Measurements from ENCODE around the gene MAML2.
A peak's percentile ranks its signal among the peaks of the same experiment; 100 is the strongest.

The MAML2 gene

DNA sequence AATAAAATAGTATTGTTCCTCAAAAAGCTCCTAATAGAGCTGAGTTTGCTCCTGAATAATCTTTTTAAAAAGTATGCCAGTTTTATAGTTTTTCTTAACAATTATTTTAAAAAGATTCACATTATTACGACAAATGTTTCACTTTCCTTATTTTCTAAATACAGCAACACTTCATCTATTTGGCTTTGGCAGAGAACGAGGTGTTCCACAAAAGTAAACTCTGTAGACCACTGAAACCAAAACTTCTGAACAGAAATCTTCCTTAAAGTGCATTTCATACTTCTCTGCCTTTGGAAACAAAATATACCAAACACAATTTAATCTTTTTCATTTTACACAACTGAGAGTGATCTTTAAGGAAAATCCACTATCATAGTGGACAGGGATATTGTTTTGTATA, 285.5 kb downstream of the MAML2 start:
- no peak for DNase-seq

- DNase-seq: no peak
Measured at GRCh38 chr11:96056576-96056975, 286.4 kb downstream of the MAML2 start.

DNA sequence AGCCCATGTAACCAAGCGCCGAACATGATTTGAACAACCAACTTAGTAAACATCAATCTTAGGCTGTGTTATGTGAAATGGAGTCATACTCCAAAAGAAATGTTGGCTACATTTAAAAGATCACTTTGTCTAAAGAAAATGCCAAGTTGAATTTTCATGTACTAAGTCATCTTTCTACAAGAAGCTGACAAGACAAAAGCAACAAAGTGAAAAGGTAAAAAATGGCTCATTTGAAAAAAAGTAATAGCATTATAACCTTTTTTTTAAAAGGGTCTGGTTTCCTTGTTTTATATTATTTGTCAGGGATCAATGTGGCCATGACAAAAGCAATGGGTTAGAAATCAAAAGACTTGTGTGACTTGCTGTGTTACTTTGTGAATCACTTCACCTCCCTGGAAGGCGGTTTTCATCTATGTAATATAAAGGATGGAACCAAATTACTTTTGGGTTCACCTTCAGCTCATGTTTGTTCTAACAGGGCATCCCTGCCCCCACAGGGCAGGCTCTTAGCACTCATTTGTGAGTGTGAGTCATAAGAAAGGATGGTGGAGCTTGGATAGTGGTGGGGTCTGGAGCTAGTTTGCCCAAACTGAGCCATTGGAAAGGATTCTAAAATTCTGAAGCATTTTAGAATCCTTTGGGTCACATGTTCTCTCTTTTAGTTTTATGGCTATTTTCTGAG, 287.1 kb downstream of the MAML2 start:
- DNase-seq: peak; percentile 83

DNA sequence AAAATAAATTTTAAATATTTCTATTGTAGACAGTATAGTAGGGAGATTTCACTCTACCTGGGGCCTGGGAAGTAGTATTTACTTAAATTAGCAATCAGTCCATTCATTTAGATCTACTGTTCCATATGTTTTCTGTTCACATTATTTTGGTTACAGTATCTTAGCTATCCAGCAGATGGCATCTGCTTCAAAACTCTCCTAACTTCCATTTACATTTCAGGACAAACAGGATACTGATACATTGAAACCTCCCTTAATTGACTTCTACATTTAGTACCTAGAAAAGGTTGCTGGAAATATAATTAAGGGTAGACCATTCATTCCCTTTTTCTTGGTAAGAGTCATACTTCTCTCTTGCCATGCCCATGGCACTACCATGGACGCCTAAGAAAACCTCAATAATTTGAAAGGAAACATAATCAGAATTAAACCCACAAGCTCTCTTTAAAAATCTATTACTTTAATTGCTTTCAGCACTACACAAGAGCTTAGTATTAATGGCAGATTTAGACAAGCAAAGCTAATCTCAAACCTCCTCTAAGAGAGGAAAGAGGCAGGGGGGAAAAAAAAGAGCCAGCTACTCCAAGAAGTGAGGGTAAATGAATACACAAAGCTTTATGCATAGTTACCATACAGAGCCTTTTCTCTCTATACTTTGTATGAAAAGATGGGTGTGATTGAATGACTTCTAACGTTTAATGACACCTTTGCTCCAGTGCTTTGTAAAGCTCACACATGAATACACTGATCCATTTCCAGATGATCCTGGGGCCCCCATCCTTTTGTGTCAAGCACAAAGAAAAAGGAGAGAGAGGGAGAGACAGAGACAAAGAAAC, 287.9 kb downstream of the MAML2 start:
- peak; percentile 67 for DNase-seq

DNA sequence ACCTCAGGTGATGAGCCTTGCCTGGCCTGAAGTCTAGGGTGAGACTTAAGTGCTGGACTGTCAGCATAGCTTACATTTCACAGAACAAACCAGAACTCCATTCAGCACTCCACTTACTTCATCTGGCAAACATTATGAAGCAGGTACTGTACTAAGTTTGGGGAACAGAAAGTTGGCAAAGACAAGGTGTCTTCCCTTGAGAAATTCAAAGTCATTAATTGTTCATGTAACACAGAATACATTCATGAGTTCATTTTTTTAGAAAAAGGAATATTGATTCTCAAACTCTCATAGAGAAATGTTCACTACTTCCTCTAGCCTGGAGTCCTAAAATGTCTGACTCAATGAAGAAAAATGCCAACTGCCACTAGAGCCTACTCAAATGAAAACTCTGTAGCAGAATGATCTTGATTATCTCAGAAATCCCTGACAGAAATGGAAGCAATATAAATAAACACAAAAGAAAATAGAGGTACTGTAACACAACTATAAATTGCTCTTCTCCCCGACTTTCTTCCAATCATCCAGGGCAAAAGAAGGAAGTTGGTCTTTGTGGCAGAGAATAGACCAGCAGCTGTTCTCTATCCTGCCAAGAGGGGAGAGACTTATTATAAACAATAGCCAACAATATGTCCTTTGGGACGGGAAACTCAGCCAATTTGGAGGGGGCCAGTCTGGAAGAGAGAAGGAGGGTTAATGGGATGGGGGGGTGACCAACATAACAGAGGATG, 289.9 kb downstream of the MAML2 start:
- DNase-seq: peak; percentile 68

DNA sequence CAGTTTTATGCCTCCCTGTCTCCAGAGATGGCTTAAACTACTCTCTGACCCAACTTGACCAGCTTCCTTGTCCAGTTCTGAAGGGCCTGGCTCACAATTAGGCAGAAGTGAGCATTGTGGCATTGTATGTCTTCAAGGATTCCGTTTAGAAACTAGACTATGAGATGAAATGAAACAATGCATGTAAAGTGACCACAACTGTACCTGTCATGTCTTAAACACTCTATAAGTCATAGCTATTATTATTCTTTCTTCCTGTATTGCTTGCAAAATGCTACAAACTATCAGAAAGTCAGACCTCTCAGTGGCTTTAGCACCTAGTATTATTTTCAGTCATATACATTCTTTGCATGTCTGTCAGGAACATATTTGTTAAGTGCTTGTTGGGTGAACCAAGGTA, 291.2 kb downstream of the MAML2 start:
- DNase-seq: no peak

- DNase-seq: peak; percentile 49
Measured at GRCh38 chr11:96050435-96051182, 292.4 kb downstream of the MAML2 start.

GRCh38 chr11:96049426-96049825, 293.6 kb downstream of the MAML2 start:
- no peak for DNase-seq

DNA sequence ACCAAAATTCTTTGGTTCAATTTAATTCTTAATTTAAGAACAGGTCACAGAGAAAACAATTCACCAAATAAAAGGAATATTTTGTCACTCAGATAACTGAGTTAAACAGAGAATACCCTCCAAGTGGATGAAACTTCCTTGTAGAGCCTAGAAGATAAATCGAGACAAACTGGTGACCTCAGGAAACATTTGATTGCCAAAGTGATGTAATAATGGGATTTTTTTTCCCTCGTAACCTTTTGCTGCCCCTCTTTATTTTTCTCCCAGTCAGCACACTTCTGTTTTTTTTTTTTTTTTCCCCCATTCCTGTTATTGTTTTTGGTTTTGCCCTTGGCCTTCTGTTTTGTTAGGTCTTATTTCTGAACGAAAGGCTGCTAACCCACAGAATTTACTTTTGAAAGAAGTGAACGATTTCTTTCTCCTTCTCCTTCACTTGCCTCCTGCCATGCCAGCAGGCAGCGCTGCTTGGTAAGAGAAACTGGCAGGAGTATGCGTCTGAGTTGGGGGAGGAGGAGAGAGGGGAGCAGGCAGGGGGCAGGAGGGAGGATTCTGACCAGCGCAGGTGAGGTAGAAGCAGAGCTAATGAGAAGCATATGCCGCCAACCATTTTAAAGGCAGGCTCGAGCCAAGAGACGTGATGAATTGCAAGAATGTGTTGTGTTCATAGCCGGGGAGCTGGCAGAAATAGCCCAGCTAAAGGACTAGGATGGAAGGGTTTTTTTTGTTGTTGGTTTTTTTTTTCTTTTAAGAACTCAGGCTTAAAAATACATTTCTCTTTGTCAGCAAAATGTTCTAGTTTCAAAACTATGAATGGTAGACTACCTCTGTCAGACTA, 297.2 kb downstream of the MAML2 start:
- DNase-seq: peak; percentile 84

- DNase-seq: no peak
Measured at GRCh38 chr11:96044747-96045146, 298.2 kb downstream of the MAML2 start.

- DNase-seq: no peak
Measured at GRCh38 chr11:96044311-96044710, 298.7 kb downstream of the MAML2 start.

DNA sequence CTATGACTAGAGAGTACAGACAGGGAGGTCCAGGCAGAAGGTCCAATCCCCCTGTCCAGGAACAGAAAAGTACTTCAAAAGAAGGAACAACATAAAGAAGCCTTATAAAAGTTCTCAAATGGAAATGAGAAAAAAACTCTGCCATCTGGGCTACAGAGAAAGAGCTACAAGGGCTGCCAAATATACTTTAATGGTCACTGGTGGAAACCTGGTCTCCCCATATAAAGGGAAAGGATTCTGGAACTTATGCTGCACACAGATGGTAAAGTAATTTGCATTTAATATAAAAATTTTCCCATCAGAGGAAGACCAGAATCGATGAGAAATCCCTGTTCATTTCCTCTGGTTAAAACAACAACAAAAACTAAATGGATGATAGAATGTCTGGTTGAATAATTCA, 299.7 kb downstream of the MAML2 start:
- DNase-seq: no peak

DNA sequence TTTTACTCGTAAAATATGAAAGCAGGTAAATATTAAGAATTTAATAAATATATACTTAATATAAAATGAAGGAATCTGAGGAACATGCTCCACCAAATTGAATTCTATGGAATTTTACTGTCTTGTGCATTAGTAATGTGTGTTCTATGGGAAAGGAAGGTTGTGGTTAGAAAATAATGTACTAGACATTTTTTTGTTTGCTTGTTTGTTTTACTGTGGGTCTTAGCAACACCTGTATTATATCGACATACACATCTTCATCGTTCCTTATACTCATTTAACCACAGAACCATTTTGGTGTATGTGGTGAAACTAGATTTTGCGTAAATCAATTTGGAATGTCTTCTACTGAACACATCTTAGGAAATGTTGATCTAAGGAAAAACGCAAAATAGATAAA, 304.9 kb downstream of the MAML2 start:
- DNase-seq: no peak

GRCh38 chr11:96037405-96037949, 305.5 kb downstream of the MAML2 start:
- no peak for DNase-seq

GRCh38 chr11:96036863-96037262, 306.1 kb downstream of the MAML2 start:
- no peak for DNase-seq

DNA sequence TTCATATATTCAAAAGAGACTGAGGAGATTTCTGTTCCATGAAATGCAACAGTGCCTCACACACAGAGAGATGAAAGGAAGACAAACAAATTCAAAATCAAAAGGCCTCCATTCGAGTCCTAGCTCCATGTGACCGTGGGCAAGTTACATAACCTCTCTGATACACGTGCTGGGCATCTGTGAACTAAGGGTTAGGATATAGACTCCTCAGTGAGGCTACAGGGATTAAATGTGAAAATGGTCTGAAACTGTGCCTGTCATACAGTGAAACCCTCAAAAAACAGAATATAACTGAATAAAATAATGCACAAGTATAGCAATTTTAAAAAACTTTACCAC, 307.3 kb downstream of the MAML2 start:
- DNase-seq: no peak

GRCh38 chr11:96035031-96035739, 307.8 kb downstream of the MAML2 start:
- DNase-seq: no peak

GRCh38 chr11:96033599-96033998, 309.4 kb downstream of the MAML2 start:
- DNase-seq: no peak

- DNase-seq: no peak
Measured at GRCh38 chr11:96033095-96033494, 309.9 kb downstream of the MAML2 start.

- DNase-seq: no peak
Measured at GRCh38 chr11:96028746-96029145, 314.2 kb downstream of the MAML2 start.

DNA sequence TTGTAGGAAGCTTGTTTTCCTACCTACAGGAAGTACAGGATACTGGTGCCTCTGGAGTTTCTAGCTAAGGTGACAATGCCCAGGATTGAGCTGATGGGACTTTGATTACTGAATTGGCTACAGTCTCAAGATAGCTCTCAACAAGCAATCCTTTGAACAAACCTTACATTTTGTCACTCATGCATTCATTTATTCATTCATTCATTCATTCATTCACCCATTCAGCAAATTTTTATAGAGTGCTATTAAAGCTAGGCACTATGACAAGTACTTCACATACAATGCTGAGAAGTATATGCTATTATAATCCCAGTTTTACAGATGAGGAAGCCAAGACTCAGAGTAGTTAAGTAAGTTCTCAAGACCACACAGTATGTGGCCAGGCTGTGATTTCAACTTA, 316.0 kb downstream of the MAML2 start:
- no peak for DNase-seq
